K562 (cell line): ENCODE data around the gene BDH1. TPM values are rescaled to one million over a fixed set of nuclear protein-coding genes. Genes with fewer than 3 reads are reported as not detected.
A peak's percentile ranks its signal among the peaks of the same experiment; 100 is the strongest.

Experiments used
- ATAC-seq: fragments of 200-7000 bp; cut with Tn5 transposase; 3 replicates; pipeline ENCODE4 v1.9.1; 2020; ENCODE audit warnings: moderate library complexity
- BruUV-seq: library from RNA; stranded (reverse); fragments of 400-500 nt; replicated peaks from 2 replicates; lab custom pipeline; 2021; lab: Mats Ljungman, UMichigan
- CTCF ChIA-PET: fragments of 300-600 bp; formaldehyde crosslinking; extraction: SDS; loops from one replicate; lab custom pipeline; 2021; ENCODE audit warnings: low intra/inter-chr PET ratio; lab: Yijun Ruan, JAX
- POLR2A ChIA-PET: fragments of 300-600, 350-650 bp; sonication (Branson Sonifier 250); formaldehyde crosslinking; extraction: SDS; loops from one replicate; lab custom pipeline; 2021; ENCODE audit warnings: antibody characterized with exemption, inconsistent platforms; lab: Yijun Ruan, JAX
- DNase-seq, 4 experiments: peaks; one replicate each; pipeline versions ENCODE4 v3.0.0 to v3.0.0-alpha.2; 2011 to 2018; ENCODE audit warnings: low spot score in 3 of 4, mixed read lengths in 3 of 4; ENCODE audit errors: extremely low read depth in 1 of 4
- FAIRE-seq: peaks from 2 replicates; lab custom pipeline; 2011; peaks lifted over from hg19 to GRCh38; lab: Jason Lieb, UNC
- H2AFZ ChIP-seq: 2 replicates; pipeline ENCODE4 v1.6.0; 2011; ENCODE audit warnings: low read depth, low read length, control low read depth, inconsistent platforms
- H3K27ac ChIP-seq: fragments of 200-600 bp; 3 replicates; pipeline ENCODE4 v1.8.0; 2011; ENCODE audit warnings: low read depth, mild to moderate bottlenecking, control low read depth, inconsistent platforms, low read length, moderate library complexity, mixed read lengths; ENCODE audit errors: extremely low read depth
- H3K27me3 ChIP-seq, 2 experiments: fragments of 300-600 bp in 1 of 2; 2 replicates in 1 of 2; 3 replicates in 1 of 2; pipeline versions ENCODE4 v1.6.0 to v1.8.0; 2011; ENCODE audit warnings: inconsistent platforms in 2 of 2, low read length in 2 of 2, mild to moderate bottlenecking in 1 of 2, mixed read lengths in 1 of 2, moderate library complexity in 1 of 2; ENCODE audit not compliant: control insufficient read depth in 2 of 2, insufficient read depth in 2 of 2
- H3K36me3 ChIP-seq: fragments of 300-600 bp; 3 replicates; pipeline ENCODE4 v1.8.0; 2011; ENCODE audit warnings: mild to moderate bottlenecking, low read length, inconsistent platforms; ENCODE audit not compliant: control insufficient read depth, insufficient read depth
- H3K4me1 ChIP-seq, 2 experiments: fragments of 200-600 bp in 1 of 2; replicated peaks in 1 of 2; 2 replicates in 1 of 2; 3 replicates in 1 of 2; pipeline versions ENCODE4 v1.5.1 to v1.8.0; 2011; ENCODE audit warnings: inconsistent platforms in 2 of 2, low read length in 2 of 2, mild to moderate bottlenecking in 1 of 2, mixed read lengths in 1 of 2, moderate library complexity in 1 of 2; ENCODE audit not compliant: control insufficient read depth in 2 of 2, insufficient read depth in 2 of 2
- H3K4me2 ChIP-seq: 2 replicates; pipeline ENCODE4 v1.6.1; 2011; ENCODE audit warnings: low read length, control low read depth, inconsistent platforms, mixed read lengths; ENCODE audit not compliant: insufficient read depth
- H3K4me3 ChIP-seq: fragments of 200-600 bp; sonication (generic), shearing (Covaris generic); 2 replicates; pipeline ENCODE4 v1.5.1; 2016; ENCODE audit warnings: control low read depth, inconsistent platforms
- H3K79me2 ChIP-seq: fragments of 200-600 bp; 3 replicates; pipeline ENCODE4 v1.8.0; 2011; ENCODE audit warnings: low read length, inconsistent platforms; ENCODE audit not compliant: control insufficient read depth, insufficient read depth
- H3K9ac ChIP-seq, 2 experiments: 2 replicates each; pipeline versions ENCODE4 v1.6.0 to v1.6.1; 2011; ENCODE audit warnings: low read depth in 2 of 2, low read length in 2 of 2, control low read depth in 1 of 2, inconsistent platforms in 1 of 2, mild to moderate bottlenecking in 1 of 2, mixed read lengths in 1 of 2; ENCODE audit not compliant: insufficient read depth in 1 of 2
- H3K9me1 ChIP-seq: one replicate; pipeline ENCODE4 v1.6.0; 2011; ENCODE audit warnings: inconsistent platforms, mild to moderate bottlenecking, low read length, moderate library complexity; ENCODE audit not compliant: control insufficient read depth, insufficient read depth
- H3K9me3 ChIP-seq: replicated peaks from 2 replicates; pipeline ENCODE4 v1.5.1; 2011; ENCODE audit warnings: low read depth, low read length, inconsistent platforms; ENCODE audit not compliant: control insufficient read depth, insufficient read depth
- H4K20me1 ChIP-seq: replicated peaks from 2 replicates; pipeline ENCODE4 v1.6.1; 2011; ENCODE audit warnings: low read length, inconsistent platforms, mixed read lengths; ENCODE audit not compliant: control insufficient read depth, insufficient read depth
- PURB ChIP-seq: sonication (generic); formaldehyde crosslinking; IDR thresholded peaks from 2 replicates; pipeline ENCODE4 v1.9.0; 2021; ENCODE audit warnings: low read depth, mild to moderate bottlenecking, missing genetic modification reagents
- WGBS: fragments of 100-300 bp; shearing (Covaris generic); methylation state at CpG from one replicate; pipeline ENCODE4 v1.1.6; 2016; ENCODE audit warnings: low coverage, mixed read lengths; ENCODE audit not compliant: insufficient coverage; ENCODE audit errors: missing lambda C conversion rate; 5-methylcytosine and 5-hydroxymethylcytosine counted together
- in situ Hi-C: fragments of 300-500 bp; cut with MboI; formaldehyde crosslinking; loops from 4 replicates; pipeline ENCODE4 v1.15.0; 2018; ENCODE audit warnings: inconsistent platforms, mixed read lengths
- intact Hi-C: fragments of 100-400 bp; cut with micrococcal nuclease; formaldehyde crosslinking; loops from 2 replicates; pipeline ENCODE4 v1.14.2; 2022
- polyA plus RNA-seq, 8 experiments: library from polyadenylated mRNA; depleted of rRNA in 4 of 8; stranded (reverse) in 5 of 8; unstranded in 3 of 8; fragments of >200 nt; fragmentation: Nextera tagmentation in 2 of 8; fragmentation: Illumina TruSeq in 1 of 8; extraction: Ambion mirVana in 2 of 8; extraction: Trizol in 1 of 8; gene quantifications; 2 replicates each; pipeline versions ENCODE4 v1.2.1 to v1.2.3, GENCODE V29; 2011 to 2014; ENCODE audit warnings: inconsistent platforms in 1 of 8, missing spikeins in 1 of 8
- total RNA-seq, 7 experiments: library from RNA; depleted of rRNA in 6 of 7; stranded (reverse); fragments of >200 nt in 6 of 7; fragmentation: Illumina TruSeq in 2 of 7; extraction: Trizol in 2 of 7; gene quantifications; 2 replicates each; pipeline versions ENCODE4 v1.2.1 to v1.2.3, GENCODE V29; 2011 to 2021; ENCODE audit warnings: low replicate concordance in 1 of 7
- TF ChIP-seq, protein P1 (sequence below): sonication (generic); formaldehyde crosslinking; IDR thresholded peaks from 2 replicates; pipeline ENCODE4 v1.8.1; 2023; ENCODE audit warnings: mild to moderate bottlenecking, missing genetic modification reagents

The BDH1 gene
- total and polyA plus RNA-seq, 9 of the 15 experiments (the other 6 are each of a cell fraction or from before 2014, with no cell fraction given): 0.07 to 0.89 (median 0.12) TPM; not detected in 3

GRCh38 chr3:197554562-197555280, 1.0 kb downstream of the BDH1 start:
- no peak overlapping the region for H3K9ac ChIP-seq
- H3K27ac ChIP-seq: no peak overlapping the region
- no TSS peak for BruUV-seq
- no peak overlapping the region for H3K4me2 ChIP-seq
- DNase-seq: no peak
- H3K4me3 ChIP-seq: no peak overlapping the region
- H2AFZ ChIP-seq: no peak overlapping the region
- in situ Hi-C loops (no loop called here), intact Hi-C loops (no loop called here)
- H3K9me3 ChIP-seq: no peaks in the 10 kb centered on the region
- CTCF ChIA-PET: interaction anchor here (0.6 kb wide), 1 partner anchor 13 kb away, joined by 3 read pairs; no protein-coding TSS in a partner anchor
- FAIRE-seq: no peak
- H3K36me3 ChIP-seq: no peaks in the 10 kb centered on the region
- TF ChIP-seq PURB: no peak
- TF ChIP-seq, protein P1, sequence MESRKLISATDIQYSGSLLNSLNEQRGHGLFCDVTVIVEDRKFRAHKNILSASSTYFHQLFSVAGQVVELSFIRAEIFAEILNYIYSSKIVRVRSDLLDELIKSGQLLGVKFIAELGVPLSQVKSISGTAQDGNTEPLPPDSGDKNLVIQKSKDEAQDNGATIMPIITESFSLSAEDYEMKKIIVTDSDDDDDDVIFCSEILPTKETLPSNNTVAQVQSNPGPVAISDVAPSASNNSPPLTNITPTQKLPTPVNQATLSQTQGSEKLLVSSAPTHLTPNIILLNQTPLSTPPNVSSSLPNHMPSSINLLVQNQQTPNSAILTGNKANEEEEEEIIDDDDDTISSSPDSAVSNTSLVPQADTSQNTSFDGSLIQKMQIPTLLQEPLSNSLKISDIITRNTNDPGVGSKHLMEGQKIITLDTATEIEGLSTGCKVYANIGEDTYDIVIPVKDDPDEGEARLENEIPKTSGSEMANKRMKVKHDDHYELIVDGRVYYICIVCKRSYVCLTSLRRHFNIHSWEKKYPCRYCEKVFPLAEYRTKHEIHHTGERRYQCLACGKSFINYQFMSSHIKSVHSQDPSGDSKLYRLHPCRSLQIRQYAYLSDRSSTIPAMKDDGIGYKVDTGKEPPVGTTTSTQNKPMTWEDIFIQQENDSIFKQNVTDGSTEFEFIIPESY (CRISPR knock-in tag): peak; percentile 95
- ATAC-seq: no peak
- H3K4me1 ChIP-seq: peaks cover 0 to 19% of the 10 kb centered on the region in 2 experiments; a peak in 2 of 5 replicates
- H3K27me3 ChIP-seq: peaks cover 13 to 14% of the 10 kb centered on the region in 2 experiments; a peak in 4 of 5 replicates
- H3K9me1 ChIP-seq: no peaks in the 10 kb centered on the region
- POLR2A ChIA-PET: interaction anchor here (0.6 to 1.0 kb wide), 3 partner anchors 8 to 116 kb away, joined by 3 to 4 read pairs (median 3); no protein-coding TSS in a partner anchor
- no peaks in the 10 kb centered on the region for H3K79me2 ChIP-seq
- no peaks in the 10 kb centered on the region for H4K20me1 ChIP-seq
- 88% methylated on average over 37 of the region's 60 CpGs for WGBS
